Suprapubic skin (tissue), 4 donors: Measurements from ENCODE around the gene IL6. TPM values are rescaled to one million over a fixed set of nuclear protein-coding genes. Genes with fewer than 3 reads are reported as not detected.

Experiments
- DNase-seq, 2 donors: peaks; one replicate each; pipeline ENCODE4 v3.0.0-alpha.2; 2019; ENCODE audit warnings: low spot score in 2 of 2
- H3K27ac ChIP-seq: fragments of 200-600 bp; sonication (generic); one replicate; pipeline ENCODE4 v1.5.1; 2019
- H3K27me3 ChIP-seq: fragments of 200-600 bp; sonication (generic); one replicate; pipeline ENCODE4 v1.5.1; 2019
- H3K36me3 ChIP-seq: fragments of 200-600 bp; sonication (generic); one replicate; pipeline ENCODE4 v1.5.1; 2019
- H3K4me1 ChIP-seq: fragments of 200-600 bp; sonication (generic); one replicate; pipeline ENCODE4 v1.5.1; 2019
- H3K4me3 ChIP-seq: fragments of 200-600 bp; sonication (generic); one replicate; pipeline ENCODE4 v1.5.1; 2019; ENCODE audit warnings: mild to moderate bottlenecking
- H3K9me3 ChIP-seq: fragments of 200-600 bp; sonication (generic); one replicate; pipeline ENCODE4 v1.5.1; 2019
- CTCF ChIP-seq, 2 donors: fragments of 200-600 bp in 1 of 2; fragments of 450-650 bp in 1 of 2; sonication (generic) in 1 of 2; IDR thresholded peaks; one replicate each; pipeline ENCODE4 v1.5.1; 2016 to 2019; ENCODE audit warnings: antibody characterized with exemption in 2 of 2, mild to moderate bottlenecking in 1 of 2, moderate library complexity in 1 of 2
- EP300 ChIP-seq: sonication (generic); formaldehyde crosslinking; IDR thresholded peaks from one replicate; pipeline ENCODE4 v1.6.1; 2017; ENCODE audit warnings: antibody characterized with exemption
- POLR2AphosphoS5 ChIP-seq, 3 donors: sonication (generic); formaldehyde crosslinking; IDR thresholded peaks; one replicate each; pipeline ENCODE4 v1.6.1; 2017; ENCODE audit warnings: antibody characterized with exemption in 3 of 3
- WGBS: methylation state at CpG from one replicate; pipeline ENCODE4 v1.1.5; 2018; 5-methylcytosine and 5-hydroxymethylcytosine counted together
- total RNA-seq, 4 donors: library from RNA; depleted of rRNA; stranded (reverse); fragments of >200 nt; gene quantifications; one replicate each; pipeline ENCODE4 v1.1.0, GENCODE V29; 2016

Gene IL6
- total RNA-seq, 4 donors from 2014 or later = 0.80 to 36.0 (median 6.4) TPM; not detected in 1

GRCh38 chr7:22781230-22781711 lies 54.3 kb downstream of the IL6 start:
- 46% methylated on average over 5 of the region's 5 CpGs for WGBS
- H3K9me3 ChIP-seq = no peaks in the 10 kb centered on the region
- DNase-seq = no peak
- H3K27ac ChIP-seq = peak overlapping the region; percentile 46
- H3K27me3 ChIP-seq = no peaks in the 10 kb centered on the region
- peaks cover 3% of the 10 kb centered on the region for H3K4me1 ChIP-seq
- H3K4me3 ChIP-seq = no peak overlapping the region
- H3K36me3 ChIP-seq = no peaks in the 10 kb centered on the region
- TF ChIP-seq CTCF (IDR thresholded peaks at IDR 0.05) = no peak
- TF ChIP-seq POLR2AphosphoS5 (IDR thresholded peaks at IDR 0.05) = no peak
- TF ChIP-seq EP300 = no peak

Other genes starting within 250 kb of the IL6 start
- under 1 TPM in 1 of 4 donors, not detected in 3; 0.64 TPM for gene STEAP1B, start 227.0 kb upstream of the IL6 start, total RNA-seq
- 100 to 1,000 TPM; 116 to 218 (median 149) TPM for gene TOMM7, start 95.6 kb downstream of the IL6 start, total RNA-seq